A549 treated with CpdA at 1 μM for 4 hours (cell line): ENCODE measurements around the gene ROCK1. TPM values are rescaled to one million over a fixed set of nuclear protein-coding genes. Genes with fewer than 3 reads are reported as not detected.

Experiments used
- total RNA-seq: library from RNA; stranded (reverse); fragments of 200-300 nt; extraction: Qiagen RNA extraction; gene quantifications from 5 replicates; pipeline ENCODE4 v1.2.3, GENCODE V29; 2022; ENCODE audit warnings: low read depth

ROCK1 gene
- total RNA-seq: 15.2 to 23.7 TPM (median 17.3 TPM) in 5 replicates

DNA sequence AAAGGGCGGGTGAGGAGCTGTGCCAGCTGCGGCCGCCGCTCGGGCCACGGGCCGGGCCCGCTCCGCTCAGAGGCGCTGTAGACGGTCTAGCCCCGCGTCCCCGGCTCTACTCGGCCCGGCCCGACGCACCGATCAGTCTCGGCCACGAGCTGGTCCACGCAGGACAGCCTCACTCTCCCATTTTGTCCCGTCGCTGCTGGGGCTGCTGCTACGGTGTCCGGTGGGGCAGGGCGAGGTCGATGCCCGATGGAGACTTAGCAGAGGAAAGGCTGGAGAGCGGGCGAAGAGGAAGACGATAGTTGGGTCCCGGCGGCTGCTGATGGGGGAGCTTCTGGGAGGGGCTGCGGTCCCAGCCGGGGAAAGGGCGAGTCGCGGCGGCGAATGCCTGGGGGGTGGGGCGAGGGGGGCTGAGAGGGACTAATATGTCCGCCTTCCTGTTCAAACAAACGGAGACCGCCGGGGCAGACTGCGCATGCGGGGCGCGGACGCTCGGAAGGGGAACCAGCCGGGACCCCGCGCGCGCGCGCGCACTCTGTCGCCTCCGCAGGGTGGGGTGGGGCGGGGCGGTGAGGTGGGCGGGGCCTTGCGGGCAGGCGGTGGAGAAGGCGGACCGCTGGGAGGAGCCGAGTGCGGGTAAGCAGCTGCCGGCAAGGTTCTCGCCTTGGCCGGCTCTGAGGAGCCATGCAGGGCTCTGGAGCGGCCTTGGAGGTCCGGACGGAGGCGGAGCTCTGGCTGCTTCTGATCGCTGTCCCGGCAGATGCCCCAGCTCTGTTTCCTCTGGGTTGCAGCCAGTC, at the start of gene ROCK1:
Gene ROCK1 (minus strand): TSS at position 468 of the 794 bp plus-strand sequence. CDS start 903 bp downstream, outside the sequence.

Other genes with a start within 250 kb of the ROCK1 start
- 1.3 to 2.6 TPM (median 2.1 TPM) in 5 replicates for gene GREB1L, start 130.4 kb upstream of the ROCK1 start, total RNA-seq